GM21576 (cell line): ENCODE data around the gene OXCT1.

Source experiments
- ATAC-seq: cut with Tn5 transposase; IDR thresholded peaks from one replicate; pipeline ENCODE4 v1.9.1; 2021; ENCODE audit warnings: mild to moderate bottlenecking, moderate library complexity; ENCODE audit not compliant: unreplicated experiment

Gene OXCT1

DNA sequence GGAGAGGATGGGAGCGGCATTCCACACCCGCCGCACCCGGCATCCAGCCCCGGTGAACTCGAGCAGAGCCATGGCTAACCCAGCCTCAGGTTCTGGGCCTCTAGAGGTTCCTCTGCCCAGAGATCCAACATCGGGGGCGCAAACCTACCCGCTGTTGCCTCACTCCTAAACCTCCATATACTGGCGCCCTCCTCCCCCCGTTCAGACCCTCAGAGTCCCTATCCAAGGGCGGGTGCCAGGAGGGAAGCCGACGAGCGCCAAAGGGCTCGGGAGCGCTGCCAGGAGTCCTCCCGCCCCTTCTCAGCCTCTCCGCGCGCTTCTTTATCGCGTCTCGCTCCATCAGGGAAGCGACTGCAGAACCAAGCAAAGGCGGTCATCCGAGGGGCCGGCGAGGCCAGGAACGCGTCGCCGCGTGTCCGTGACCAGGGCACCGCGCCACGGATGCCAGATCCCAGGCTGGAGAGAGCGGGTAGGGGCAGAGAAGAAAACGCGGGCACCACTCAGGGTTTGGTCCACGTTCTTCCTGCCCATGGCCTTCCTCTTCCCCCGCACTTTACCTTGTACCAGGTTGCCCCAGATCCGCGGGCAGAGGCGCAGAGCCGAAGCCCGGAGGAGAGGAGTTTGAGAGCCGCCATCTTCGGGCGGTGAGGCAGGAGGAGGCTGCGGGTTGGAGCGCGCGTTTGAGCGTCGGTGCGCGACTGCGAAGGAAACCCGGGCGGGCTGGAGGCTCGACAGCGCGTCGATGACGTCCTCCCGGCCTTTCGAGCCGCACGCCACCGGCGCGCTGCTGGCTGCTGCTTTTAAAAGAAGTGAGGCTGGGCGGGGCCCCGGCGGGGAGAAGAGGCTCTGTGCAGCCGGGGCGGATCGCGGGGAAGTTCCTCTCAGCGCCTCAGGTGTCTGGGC lies at the start of gene OXCT1:
TSS of gene OXCT1 (minus strand) at position 702 of the 903 bp plus-strand sequence. CDS start at position 635, 67 bp downstream.
- ATAC-seq = peak; percentile 94

DNA sequence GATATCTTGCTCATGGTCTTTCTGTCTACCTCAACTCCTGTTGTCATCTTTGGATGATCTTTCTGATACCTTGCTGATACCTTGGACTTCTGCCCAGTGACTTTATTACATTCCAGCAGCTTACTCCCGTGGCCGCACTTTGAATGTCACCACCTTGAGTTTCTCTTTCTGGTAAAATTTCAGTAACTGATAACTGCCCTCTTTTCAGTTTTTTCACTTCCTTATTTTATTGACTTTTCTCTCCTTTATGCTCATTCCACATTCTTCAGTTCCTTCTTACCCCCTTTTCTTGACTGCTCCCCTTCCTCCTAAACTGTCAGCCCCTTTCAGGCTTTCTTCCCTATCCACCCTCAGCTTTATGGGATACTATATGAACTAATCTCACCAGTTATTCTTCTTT lies 47.9 kb upstream of the OXCT1 start:
- peak; percentile 61 for ATAC-seq

DNA sequence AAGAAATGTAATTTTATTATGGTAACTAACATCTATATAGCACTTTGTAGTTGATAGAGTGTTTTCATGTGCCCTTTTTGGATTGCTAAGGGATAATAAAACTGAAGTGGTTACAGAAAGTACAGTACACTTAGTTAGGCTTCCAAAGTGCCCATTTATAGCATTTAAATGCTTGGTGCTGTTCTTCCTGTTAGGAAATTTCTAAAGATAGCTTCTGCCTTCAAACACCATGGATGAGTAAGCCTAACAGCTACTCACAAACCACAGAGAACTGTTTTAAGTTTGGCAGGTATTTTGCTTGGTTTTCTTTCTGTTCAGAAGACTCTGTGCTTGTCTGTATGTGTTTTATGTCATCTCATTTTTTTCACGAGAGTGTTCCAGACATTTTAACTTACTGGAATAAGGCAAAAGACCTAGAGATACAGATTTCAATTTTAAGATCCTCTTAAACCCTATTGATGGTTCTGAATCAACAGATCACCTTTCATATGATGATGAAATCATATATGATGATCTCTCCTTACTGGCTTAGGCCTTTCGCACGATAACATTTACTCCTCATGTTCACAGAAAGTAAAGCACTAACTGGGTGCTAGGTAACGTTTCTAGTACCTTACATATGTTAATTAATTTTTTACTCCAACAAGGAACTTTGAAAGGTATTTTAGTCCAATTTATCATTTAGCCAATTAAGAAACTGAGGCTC lies 38.3 kb upstream of the OXCT1 start:
- no peak for ATAC-seq

- ATAC-seq = no peak
Measured at GRCh38 chr5:41906151-41906550, 35.9 kb upstream of the OXCT1 start.

DNA sequence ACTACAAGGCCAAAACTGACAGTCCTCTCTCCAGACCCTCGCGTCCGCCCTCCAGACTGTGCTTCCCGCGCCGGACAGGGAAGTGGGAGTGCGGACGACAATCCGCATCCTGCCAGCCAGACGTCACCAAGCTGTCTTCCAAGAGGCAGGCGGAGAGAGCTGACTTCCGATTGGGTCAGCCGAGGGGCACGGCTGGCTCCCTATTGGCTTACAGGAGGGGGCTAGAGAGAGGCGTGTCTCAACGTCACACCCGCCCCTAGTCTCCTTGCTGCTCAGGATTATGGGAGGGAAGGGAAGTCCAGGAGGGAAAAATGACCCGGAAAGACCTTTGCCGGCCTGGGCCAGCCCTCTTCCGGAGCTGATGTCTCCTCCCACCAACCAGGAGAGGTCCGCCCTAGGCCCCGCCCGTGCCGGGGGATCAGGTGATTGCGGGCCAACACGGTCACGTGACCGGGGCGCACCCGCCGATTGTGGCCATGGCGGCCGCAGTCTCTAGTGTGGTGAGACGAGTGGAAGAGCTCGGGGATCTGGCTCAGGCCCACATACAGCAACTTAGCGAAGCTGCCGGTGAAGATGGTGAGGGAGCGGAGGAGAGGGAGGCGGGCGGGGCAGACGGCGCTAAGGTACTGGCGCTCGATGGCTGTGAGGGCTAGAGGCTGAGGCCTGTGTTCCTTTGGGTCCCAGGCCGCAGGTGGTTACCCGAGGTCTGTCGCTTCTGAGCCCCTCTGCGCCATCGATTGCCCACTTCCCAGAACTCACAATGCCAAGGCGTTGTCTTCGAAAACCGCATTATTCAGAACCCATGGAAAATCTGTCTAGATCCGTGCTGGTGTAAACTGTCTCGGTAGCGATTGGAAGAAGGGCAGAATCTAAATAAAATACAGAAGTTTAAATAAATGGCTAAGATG lies 33.9 kb upstream of the OXCT1 start, which contains the start of gene RIMOC1:
TSS of gene RIMOC1 (plus strand) at position 453 of the 908 bp plus-strand sequence. CDS start at position 477, 24 bp downstream.
- ATAC-seq = peak; percentile 99

GRCh38 chr5:41903382-41903891 lies 33.2 kb upstream of the OXCT1 start:
- ATAC-seq = no peak

DNA sequence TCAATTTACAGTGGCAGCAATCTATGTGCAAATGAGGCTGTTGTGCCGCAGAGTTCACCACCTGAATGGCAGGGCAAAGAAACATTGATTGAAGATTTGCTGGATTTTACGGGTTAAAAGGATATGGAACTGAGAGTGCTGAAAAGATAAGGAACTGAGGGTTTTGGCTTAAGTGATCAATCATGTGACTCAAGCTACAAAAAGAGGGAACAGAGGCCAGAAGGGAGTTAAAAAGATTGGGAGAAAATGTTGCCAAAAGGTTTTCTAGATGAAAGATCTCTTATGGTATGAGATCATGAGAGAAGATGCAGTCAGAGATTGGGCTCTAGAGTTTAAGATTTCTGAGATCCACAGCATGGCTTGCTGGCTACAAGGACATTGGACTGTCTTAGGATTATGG lies 26.0 kb upstream of the OXCT1 start:
- ATAC-seq = no peak

- ATAC-seq = peak; percentile 70
Measured at GRCh38 chr5:41893074-41893851, 23.0 kb upstream of the OXCT1 start.

GRCh38 chr5:41892031-41892430 lies 21.8 kb upstream of the OXCT1 start:
- no peak for ATAC-seq

DNA sequence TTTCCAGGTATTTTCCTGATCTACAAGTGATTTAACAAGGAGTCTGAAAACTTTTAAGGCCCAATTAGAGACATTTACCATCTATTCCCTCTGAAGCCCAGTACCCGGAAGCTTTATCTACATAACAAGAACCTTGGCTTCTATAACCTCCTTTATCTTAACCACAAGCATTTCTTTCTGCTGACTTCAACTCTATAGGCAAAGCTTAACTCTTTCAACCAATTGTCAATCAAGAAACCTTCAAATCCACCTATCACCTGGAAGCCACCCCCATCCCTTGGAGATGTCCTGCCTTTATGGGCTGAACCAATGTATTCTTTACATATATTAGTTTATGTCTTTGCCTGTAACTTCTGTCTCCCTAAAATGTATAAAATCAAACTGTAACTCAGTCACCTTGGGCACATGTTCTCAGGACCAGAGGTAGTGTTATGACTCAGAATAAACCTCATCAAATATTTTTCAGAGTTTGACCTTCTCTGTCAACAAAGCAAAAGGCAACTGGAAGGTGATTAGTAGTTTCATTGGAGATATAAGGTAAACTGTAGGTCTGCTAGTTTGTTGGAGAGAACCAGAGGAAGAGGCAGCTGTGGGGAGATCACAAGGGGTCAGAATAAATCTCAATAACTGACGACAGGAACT lies 21.0 kb upstream of the OXCT1 start:
- ATAC-seq = no peak

- ATAC-seq = no peak
Measured at GRCh38 chr5:41885286-41885685, 15.1 kb upstream of the OXCT1 start.

GRCh38 chr5:41883936-41884335 lies 13.7 kb upstream of the OXCT1 start:
- no peak for ATAC-seq

DNA sequence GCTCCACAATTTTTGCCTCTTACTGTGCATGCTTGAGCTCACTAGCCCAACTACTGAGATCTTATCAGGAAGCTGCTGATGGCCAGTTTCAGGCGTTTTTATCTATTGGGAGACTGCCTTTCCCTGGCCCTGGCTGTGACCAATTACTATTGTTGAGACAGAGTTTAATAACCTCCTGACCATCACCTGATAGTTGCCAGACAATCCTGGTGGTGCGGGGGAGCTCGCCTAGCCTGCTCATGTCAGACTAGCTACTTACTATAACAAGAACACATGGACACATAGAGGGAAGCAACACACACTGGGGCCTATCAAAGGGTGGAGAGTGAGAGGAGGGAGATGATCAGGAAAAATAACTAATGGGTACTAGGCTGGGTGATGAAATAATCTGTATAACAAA lies 13.0 kb upstream of the OXCT1 start:
- ATAC-seq = no peak

DNA sequence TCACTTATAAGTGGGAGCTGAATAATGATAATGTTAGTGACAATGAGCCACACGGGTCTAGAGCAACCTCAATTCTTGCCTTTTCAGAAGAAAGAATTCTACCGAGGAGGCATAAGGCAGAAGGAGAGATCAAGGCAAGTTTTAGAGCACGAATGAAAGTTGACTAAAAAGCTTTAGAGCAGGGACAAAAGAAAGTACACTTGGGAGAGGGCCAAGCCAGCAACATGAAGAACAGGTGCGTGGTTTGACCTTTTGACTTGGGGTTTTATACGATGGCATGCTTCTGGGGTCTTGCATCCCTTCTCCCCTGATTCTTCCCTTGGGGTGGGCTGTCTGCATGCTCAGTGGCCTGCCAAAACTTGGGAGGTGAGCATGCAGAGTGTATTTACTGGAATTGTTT lies 12.5 kb upstream of the OXCT1 start:
- ATAC-seq = no peak

DNA sequence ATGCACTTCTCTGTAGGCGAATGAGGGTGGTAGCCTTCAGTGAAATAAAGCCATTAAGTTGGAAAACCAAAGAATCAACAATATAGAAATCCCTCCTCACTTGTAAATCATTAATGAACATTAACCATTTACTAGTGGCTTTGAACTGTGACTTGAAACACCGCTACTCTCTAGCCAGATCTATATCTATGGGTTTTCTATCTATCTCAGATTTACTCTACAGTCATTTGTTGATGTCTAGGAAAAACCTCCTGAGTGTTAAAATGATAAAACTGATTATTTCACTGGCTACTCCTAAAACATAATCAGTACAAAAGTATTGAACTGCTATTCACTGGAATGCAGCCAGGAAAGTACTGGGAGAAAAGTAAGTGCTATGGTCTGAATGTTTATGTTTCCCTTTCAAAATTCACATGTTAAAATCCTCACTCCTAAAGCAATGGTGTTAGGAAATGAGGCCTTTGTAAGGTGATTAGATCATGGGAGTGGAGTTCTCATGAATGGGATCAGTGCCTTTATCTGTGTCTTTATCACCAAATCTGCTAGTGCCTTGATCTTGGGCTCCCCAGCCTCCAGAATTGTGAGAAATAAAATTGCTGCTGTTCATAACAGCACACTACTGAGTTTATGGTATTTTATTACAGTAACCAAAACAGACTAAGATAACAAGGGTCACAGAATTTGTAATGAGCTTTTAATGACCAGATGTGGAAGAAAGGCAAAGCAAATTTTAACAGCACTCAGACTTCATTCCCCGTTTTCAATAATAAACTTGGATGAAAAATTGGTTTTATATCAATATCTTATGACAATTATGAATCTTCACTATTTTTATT lies 8.6 kb upstream of the OXCT1 start:
- ATAC-seq = no peak

- no peak for ATAC-seq
Measured at GRCh38 chr5:41878173-41878572, 7.9 kb upstream of the OXCT1 start.

DNA sequence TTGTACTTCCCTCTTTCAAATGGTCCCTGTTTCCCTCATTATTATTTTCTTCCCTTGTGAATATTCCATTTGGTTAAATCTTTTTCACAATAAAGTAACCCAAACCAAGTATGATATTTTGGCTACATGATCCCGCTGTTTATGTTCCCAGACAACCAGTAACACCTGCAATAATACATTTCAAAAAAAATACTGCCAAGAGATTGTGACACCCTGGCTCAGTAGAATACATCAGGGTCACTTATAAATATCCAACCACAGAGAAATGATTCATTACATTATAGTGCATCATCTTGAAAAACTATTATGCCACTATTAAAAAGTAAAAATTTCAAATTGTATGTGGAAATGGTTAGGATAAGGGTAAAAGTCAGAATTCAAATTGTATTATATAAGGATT lies 7.2 kb upstream of the OXCT1 start:
- ATAC-seq = no peak

- ATAC-seq = no peak
Measured at GRCh38 chr5:41876678-41877077, 6.5 kb upstream of the OXCT1 start.

GRCh38 chr5:41875121-41875520 lies 4.9 kb upstream of the OXCT1 start:
- ATAC-seq = no peak
